Measurements from ENCODE around the gene PTPN3. TPM values are rescaled to one million over a fixed set of nuclear protein-coding genes. Genes with fewer than 3 reads are reported as not detected.

The PTPN3 gene
- polyA plus RNA-seq, 2 of the 4 experiments (the other 2 are of a cell fraction): 8.9 to 20.3 TPM

DNA sequence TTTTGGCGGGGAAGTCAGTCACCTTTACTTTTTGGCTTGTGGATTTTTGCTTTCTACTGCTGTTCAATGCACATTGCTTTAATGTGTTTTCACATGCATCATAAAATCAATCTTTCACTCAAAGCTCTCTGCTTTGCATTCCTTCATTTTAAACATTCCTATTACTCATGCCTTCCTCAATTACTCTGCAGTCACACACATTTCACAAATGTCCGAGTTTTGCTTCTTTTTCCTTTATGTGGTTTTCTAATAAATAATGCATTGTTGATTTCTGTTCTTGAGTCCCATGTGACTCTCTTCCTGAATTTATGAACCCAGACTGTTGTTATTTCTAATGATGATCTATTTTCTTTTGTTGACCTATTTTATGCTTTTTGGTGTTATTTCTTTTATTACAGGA lies 95.0 kb downstream of the PTPN3 start:
- ChIA-PET POLR2A (no interaction called here), CTCF (interaction anchor here (1.8 to 4.8 kb wide), 4 partner anchors 8 to 117 kb away, joined by 4 to 31 read pairs (median 8); no protein-coding TSS in a partner anchor)
- FAIRE-seq: no peak

DNA sequence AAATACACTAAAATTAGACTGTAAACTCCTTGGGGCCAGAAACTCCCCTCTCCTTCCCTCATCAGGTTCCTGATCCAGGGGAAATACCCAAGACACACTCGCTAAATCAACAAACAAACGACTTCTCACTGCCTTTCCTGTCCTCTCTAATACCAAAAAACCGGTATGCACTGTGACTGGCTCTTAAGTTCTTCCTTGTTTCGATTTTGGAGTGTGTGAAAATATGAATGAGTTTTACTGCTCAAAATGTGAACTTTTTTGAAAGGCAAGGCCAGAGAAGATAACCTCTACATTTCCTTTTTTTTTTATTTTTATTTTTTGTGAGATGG lies 96.2 kb downstream of the PTPN3 start:
- Histone ChIP-seq H3K4me2 (no peak overlapping the region), H3K27ac (no peak overlapping the region), H3K4me1 (no peaks in the 10 kb centered on the region), H3K9me3 (no peaks in the 10 kb centered on the region), H3K4me3 (no peak overlapping the region)
- POLR2A ChIA-PET: no interaction called here
- FAIRE-seq (no peak), DNase-seq (ENCODE audit: low read depth in 1 of 2, low spot score in 1 of 2) (no peak), ATAC-seq (no peak; a peak in 2 of 6 replicates)
- CTCF ChIA-PET: interaction anchor here (0.6 to 5.0 kb wide), 31 partner anchors 9 to 524 kb away, joined by 3 to 31 read pairs (median 3); partner anchors contain the start of gene EPB41L4B
- TF ChIP-seq HEYL (CRISPR knock-in tag; IDR thresholded peaks at IDR 0.05) (no peak), TFCP2L1 (CRISPR knock-in tag; IDR thresholded peaks at IDR 0.05) (no peak), RCOR1 (IDR thresholded peaks at IDR 0.05; ENCODE audit: low read depth, low read length) (no peak), FOSL2 (IDR thresholded peaks at IDR 0.05) (no peak), FOSL2 (CRISPR knock-in tag; IDR thresholded peaks at IDR 0.05) (no peak), GATA3 (IDR thresholded peaks at IDR 0.05; ENCODE audit: borderline replicate concordance) (no peak), ZNF302 (CRISPR knock-in tag; IDR thresholded peaks at IDR 0.05) (no peak), SREBF2 (IDR thresholded peaks at IDR 0.05) (no peak), SMC3 (IDR thresholded peaks at IDR 0.05) (no peak), HOXB13 (CRISPR knock-in tag; IDR thresholded peaks at IDR 0.05; ENCODE audit: low read depth) (no peak), NR3C1 (IDR thresholded peaks at IDR 0.05) (no peak), EHMT2 (IDR thresholded peaks at IDR 0.05; ENCODE audit: low read depth) (no peak), JUN (IDR thresholded peaks at IDR 0.05) (no peak), CBX8 (IDR thresholded peaks at IDR 0.05) (no peak), MAFK (IDR thresholded peaks at IDR 0.05; ENCODE audit: partially characterized antibody) (no peak)
- TF ChIP-seq, protein P1, sequence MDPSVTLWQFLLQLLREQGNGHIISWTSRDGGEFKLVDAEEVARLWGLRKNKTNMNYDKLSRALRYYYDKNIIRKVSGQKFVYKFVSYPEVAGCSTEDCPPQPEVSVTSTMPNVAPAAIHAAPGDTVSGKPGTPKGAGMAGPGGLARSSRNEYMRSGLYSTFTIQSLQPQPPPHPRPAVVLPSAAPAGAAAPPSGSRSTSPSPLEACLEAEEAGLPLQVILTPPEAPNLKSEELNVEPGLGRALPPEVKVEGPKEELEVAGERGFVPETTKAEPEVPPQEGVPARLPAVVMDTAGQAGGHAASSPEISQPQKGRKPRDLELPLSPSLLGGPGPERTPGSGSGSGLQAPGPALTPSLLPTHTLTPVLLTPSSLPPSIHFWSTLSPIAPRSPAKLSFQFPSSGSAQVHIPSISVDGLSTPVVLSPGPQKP (IDR thresholded peaks at IDR 0.05; ENCODE audit: low read depth, low read length): no peak
- TF ChIP-seq, protein P2, sequence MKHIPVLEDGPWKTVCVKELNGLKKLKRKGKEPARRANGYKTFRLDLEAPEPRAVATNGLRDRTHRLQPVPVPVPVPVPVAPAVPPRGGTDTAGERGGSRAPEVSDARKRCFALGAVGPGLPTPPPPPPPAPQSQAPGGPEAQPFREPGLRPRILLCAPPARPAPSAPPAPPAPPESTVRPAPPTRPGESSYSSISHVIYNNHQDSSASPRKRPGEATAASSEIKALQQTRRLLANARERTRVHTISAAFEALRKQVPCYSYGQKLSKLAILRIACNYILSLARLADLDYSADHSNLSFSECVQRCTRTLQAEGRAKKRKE (CRISPR knock-in tag; IDR thresholded peaks at IDR 0.05; ENCODE audit: low read depth): no peak
- TF ChIP-seq, protein P3, sequence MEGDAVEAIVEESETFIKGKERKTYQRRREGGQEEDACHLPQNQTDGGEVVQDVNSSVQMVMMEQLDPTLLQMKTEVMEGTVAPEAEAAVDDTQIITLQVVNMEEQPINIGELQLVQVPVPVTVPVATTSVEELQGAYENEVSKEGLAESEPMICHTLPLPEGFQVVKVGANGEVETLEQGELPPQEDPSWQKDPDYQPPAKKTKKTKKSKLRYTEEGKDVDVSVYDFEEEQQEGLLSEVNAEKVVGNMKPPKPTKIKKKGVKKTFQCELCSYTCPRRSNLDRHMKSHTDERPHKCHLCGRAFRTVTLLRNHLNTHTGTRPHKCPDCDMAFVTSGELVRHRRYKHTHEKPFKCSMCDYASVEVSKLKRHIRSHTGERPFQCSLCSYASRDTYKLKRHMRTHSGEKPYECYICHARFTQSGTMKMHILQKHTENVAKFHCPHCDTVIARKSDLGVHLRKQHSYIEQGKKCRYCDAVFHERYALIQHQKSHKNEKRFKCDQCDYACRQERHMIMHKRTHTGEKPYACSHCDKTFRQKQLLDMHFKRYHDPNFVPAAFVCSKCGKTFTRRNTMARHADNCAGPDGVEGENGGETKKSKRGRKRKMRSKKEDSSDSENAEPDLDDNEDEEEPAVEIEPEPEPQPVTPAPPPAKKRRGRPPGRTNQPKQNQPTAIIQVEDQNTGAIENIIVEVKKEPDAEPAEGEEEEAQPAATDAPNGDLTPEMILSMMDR (IDR thresholded peaks at IDR 0.05): no peak
- 27% methylated on average over 4 of the region's 4 CpGs for WGBS (ENCODE audit: missing lambda C conversion rate)

More for the DNA sequence above, 95.0 kb downstream of the PTPN3 start:
- Histone ChIP-seq H3K27ac (no peak overlapping the region), H3K4me3 (no peak overlapping the region), H3K9me3 (no peaks in the 10 kb centered on the region), H3K4me2 (no peak overlapping the region), H3K4me1 (no peaks in the 10 kb centered on the region)
- ATAC-seq (no peak), DNase-seq (ENCODE audit: low read depth in 1 of 2, low spot score in 1 of 2) (no peak)
- WGBS (ENCODE audit: missing lambda C conversion rate): 89% methylated on average over 2 of the region's 2 CpGs
- TF ChIP-seq FOSL2 (IDR thresholded peaks at IDR 0.05) (no peak), FOSL2 (CRISPR knock-in tag; IDR thresholded peaks at IDR 0.05) (no peak), KDM1A (IDR thresholded peaks at IDR 0.05; ENCODE audit: low read depth) (no peak), TFCP2L1 (CRISPR knock-in tag; IDR thresholded peaks at IDR 0.05) (no peak)
- TF ChIP-seq, protein P4, sequence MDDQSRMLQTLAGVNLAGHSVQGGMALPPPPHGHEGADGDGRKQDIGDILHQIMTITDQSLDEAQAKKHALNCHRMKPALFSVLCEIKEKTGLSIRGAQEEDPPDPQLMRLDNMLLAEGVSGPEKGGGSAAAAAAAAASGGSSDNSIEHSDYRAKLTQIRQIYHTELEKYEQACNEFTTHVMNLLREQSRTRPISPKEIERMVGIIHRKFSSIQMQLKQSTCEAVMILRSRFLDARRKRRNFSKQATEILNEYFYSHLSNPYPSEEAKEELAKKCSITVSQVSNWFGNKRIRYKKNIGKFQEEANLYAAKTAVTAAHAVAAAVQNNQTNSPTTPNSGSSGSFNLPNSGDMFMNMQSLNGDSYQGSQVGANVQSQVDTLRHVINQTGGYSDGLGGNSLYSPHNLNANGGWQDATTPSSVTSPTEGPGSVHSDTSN (IDR thresholded peaks at IDR 0.05): no peak
